ENCODE measurements around the gene LATS2.

DNA sequence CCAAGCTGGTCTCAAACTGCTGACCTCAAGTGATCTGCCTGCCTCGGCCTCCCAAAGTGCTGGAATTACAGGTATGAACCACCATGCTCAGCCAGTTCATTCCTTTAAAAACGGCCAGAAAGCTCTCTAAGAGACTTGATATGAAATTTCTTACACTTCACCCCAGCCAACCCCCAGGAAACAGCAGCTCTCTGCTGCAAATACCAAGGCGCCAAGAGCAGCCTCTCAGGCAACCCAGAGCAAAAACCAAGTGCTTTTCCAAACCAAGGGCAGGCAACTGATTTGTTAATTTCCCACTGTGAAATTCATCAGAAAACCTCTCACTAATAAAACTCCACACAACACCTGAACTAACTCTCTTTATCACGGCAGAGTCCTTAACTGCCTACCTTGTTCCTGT is 44.9 kb downstream of the LATS2 start:
- TF ChIP-seq, protein P1, sequence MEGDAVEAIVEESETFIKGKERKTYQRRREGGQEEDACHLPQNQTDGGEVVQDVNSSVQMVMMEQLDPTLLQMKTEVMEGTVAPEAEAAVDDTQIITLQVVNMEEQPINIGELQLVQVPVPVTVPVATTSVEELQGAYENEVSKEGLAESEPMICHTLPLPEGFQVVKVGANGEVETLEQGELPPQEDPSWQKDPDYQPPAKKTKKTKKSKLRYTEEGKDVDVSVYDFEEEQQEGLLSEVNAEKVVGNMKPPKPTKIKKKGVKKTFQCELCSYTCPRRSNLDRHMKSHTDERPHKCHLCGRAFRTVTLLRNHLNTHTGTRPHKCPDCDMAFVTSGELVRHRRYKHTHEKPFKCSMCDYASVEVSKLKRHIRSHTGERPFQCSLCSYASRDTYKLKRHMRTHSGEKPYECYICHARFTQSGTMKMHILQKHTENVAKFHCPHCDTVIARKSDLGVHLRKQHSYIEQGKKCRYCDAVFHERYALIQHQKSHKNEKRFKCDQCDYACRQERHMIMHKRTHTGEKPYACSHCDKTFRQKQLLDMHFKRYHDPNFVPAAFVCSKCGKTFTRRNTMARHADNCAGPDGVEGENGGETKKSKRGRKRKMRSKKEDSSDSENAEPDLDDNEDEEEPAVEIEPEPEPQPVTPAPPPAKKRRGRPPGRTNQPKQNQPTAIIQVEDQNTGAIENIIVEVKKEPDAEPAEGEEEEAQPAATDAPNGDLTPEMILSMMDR (IDR thresholded peaks at IDR 0.05) = no peak
- TF ChIP-seq POLR2A (IDR thresholded peaks at IDR 0.05) = no peak

Measured in uterus (tissue), 2 donors.